Bronchial smooth muscle cell (primary cell): ENCODE data around the gene KISS1. TPM values are rescaled to one million over a fixed set of nuclear protein-coding genes. Genes with fewer than 3 reads are reported as not detected.

ENCODE experiments used
- total RNA-seq: library from RNA; depleted of rRNA; stranded (reverse); fragments of >200 nt; gene quantifications from 2 replicates; pipeline ENCODE4 v1.2.1, GENCODE V29; 2014

Gene KISS1, protein sequence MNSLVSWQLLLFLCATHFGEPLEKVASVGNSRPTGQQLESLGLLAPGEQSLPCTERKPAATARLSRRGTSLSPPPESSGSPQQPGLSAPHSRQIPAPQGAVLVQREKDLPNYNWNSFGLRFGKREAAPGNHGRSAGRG
- total RNA-seq = not detected in 2 replicates

DNA sequence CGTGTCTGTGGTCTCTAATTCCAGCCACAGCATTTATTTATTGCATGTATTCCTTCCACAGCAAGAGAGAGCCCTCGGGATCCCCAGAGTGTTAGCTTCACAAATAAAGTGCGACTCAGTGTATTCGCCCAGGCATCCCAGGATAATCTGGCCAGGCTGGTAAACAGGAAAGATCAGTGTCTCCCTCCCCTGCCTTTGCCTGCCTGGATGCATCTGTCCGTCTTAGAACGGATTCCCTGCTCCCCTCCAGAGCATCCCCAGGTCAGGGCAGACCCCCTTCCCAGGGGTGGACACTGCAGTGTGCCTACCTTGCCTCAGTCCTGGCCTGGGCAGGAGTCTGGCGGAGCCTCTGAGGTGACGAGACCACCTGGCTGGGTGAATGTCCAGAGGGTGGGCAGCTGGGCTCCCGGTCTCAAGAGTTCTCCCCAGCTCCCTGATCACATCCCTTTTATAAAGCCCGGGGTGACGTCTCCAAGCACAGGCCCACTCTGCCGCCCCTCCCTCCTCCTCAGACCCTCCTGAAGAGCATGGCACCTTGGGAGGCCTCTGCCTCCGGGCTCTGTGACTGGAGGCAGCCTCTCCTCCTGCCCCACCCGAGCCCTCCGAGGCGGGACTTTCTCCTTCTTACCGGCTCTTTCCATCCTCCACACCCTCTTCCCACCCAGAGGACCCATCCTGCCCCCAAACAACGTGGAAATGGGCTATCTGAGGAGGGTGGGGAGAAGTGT lies at the start of gene KISS1:
TSS of gene KISS1 (minus strand) at position 424 of the 728 bp plus-strand sequence. CDS start 3,615 bp downstream, outside the sequence.

DNA sequence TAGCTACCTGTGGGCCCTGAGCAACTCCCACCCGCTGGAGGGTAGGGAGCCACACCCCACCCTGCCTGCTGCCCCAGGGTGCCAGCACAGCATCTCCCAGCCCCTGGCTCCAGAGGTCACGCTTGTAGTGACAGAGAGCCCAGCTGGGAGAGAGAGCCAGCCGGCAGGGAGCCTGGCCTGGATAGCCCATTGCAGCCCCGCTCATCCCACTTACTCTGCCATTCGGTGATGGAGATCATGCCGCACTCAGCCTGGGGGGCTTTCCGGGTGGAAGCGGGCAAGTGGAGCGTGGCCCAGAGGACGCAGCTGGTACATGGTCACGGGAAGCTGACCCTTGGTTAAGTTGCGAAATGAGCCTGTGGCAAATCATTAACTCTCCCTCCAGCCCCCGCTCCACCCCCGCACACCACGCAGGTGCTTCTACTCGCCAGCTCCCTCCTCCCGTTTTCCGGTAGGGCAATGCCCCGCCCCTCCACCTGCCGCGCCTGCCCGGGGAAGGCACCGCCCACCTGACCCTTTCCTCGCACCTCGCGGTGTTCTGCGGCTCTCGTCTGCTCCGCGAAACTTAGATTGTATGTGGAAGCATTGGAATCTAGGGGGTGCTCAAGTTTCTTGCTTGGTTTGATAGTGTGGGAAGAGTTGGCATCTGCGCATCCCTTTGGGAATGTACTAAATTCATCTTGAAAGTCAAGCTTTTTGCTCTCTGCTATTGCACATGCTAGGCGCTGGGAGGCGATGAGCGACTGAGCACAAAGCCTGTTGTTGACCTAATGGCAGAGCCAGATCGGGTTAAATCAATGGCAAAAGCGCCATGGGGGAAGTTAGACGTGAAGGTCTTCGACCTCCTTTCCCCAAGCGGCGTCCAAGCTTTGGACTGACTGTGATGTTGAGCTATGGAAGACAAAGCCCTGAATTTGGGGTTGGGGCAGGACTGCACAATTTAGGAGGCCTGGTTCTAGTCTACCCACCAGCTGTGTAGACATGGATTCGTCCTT lies 17.7 kb upstream of the KISS1 start, which contains the start of gene GOLT1A:
TSS of gene GOLT1A (minus strand) at position 321 of the 995 bp plus-strand sequence. CDS start at position 239, 82 bp downstream.

DNA sequence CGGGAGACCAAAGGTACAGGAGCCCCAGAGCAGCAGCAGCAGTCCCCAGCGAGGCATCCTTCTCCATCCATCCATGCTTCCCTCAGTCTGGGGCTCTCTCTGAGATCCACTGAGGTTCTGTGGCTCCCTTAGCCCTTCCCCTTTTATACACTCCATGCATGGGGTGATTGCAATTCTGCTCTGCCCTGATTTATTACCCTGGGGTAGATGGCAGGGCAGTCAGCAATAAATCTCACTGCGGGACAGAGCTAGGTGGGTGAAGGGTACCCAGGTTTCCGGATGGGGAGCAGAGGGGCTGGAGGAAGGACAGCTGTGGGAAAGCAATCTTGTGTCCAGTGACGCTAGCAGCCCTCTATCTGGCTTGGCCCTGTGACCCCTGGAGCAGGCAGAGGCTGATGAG lies 30.1 kb downstream of the KISS1 start, which contains the start of gene REN:
TSS of gene REN (minus strand) at position 119 of the 400 bp plus-strand sequence. CDS start at position 75, 44 bp downstream.

DNA sequence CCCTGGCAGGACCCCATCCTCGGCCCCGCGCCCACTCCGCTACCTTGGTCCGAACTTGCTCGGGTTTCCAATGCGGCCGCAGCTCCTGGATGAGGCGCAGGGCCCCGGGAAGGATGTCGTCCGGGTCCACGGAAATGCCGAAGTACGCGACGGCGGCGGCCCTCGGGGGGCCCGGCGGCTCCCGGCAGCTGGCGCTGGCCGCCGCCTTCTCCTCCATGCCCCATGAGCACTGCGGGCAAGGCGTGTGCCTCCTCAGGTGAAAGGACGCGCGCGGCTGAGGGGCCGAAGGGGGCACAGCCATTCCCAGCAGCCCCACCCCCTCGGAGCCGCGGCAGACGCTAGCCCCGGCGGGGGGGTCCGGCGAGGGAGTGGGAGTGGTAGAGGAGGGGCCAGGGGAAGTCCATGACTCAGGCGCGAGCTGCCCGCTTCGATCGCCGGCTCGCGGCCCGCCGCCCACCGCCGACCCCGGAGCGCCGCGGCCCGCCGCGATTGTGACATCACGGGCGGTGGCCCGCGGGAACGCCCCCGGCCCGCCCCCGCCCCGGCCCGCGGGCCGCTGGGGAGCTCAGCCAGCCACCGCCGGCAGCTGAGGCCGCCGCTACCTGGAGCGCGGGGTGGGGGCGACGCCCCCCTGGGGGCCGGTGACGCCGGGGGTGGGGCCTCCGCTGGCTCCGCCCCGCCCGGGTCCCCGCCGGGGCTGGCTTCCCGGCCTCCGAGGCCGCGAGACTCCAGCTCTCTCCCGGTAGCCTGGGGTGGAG lies 44.6 kb downstream of the KISS1 start, which contains the start of gene ETNK2:
TSS of gene ETNK2 (minus strand) at position 493 of the 758 bp plus-strand sequence. CDS start at position 301, 192 bp downstream.

Other genes with a start within 250 kb of the KISS1 start
- 1.7 and 1.8 TPM in 2 replicates for gene SOX13, start 123.4 kb downstream of the KISS1 start, total RNA-seq
- gene ETNK2, start 44.4 kb downstream of the KISS1 start, total RNA-seq = 2.2 and 5.2 TPM in 2 replicates
- not detected in 2 replicates for gene REN, start 30.2 kb downstream of the KISS1 start, total RNA-seq
- gene GOLT1A, start 17.5 kb upstream of the KISS1 start, total RNA-seq = not detected in 2 replicates
- gene PLEKHA6, start 163.4 kb upstream of the KISS1 start, total RNA-seq = 2.4 and 5.0 TPM in 2 replicates
- 8.1 and 10.9 TPM in 2 replicates for gene PPP1R15B, start 215.3 kb upstream of the KISS1 start, total RNA-seq